NOMO-1 (cell line): ENCODE measurements around the gene FGG.

ENCODE experiments used
- DNase-seq, 2 experiments: peaks; one replicate each; lab custom pipeline; 2025; ENCODE audit not compliant: unreplicated experiment in 2 of 2; lab: John Stamatoyannopoulos, UW

FGG gene

DNA sequence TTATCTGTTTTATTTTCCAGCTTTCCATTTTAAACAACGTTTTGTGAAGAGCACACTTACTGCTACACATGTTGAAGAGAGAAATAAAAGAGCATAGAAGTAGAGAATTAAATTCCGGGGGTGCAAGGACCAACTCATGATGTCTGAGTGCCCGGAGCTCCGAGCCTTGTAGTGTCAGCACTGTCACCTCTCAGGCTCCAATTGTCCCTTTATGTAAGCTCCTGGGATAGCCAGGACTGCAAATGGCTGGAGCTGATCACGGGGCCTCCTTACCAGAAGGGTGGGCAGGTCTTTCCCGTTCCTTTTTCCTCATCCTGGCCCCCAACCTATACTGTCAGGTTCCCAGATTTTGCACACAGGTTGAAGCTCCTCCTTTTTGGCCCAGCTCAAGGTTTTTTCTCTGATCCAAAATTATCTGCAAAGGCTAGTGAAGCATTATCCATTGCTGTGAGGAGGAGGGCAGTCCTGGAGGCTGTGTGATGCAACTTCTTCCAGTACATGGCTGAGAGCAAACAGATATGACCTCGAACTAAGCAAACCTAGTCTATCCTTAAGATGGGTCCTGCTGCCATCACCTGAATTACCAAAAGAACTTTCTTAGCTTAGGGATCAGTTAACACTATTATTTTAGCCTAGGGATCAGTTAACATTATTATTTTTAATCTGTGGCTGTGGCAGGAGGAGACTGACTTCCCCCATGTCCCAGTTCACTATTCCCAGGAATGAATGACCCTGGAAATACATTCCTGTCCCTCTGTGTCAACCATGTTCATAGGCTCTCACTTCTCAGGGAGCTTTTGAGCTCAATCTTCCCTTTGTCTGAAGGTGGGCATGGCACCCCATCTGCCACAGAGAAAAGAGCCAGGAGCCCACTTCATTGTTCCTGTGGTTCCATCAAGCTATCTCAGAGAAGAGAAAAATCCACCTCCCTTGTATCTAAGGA, at the start of gene FGG:
Gene FGG (minus strand): TSS at position 185 of the 943 bp plus-strand sequence. CDS start 47 bp downstream, at position 138.
- DNase-seq = no peak

DNA sequence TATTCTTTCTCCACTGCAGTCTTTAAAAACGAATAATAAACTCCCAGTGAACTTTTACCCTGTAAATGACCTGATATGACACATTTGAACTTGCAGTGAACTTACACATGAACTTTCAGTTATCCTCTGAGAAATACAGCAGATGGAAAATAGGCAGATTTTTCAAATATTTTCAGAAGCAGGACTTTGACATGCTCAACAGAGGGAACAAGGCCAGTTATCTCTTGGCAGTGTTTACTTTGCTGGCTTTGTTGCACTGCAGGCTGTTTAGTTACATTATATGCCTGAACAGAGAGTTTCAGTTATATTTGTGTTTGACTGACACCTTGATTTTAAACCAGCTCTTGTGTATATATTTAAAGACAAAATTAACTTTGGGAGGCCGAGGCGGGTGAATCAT, 47.6 kb upstream of the FGG start:
- DNase-seq = no peak

DNA sequence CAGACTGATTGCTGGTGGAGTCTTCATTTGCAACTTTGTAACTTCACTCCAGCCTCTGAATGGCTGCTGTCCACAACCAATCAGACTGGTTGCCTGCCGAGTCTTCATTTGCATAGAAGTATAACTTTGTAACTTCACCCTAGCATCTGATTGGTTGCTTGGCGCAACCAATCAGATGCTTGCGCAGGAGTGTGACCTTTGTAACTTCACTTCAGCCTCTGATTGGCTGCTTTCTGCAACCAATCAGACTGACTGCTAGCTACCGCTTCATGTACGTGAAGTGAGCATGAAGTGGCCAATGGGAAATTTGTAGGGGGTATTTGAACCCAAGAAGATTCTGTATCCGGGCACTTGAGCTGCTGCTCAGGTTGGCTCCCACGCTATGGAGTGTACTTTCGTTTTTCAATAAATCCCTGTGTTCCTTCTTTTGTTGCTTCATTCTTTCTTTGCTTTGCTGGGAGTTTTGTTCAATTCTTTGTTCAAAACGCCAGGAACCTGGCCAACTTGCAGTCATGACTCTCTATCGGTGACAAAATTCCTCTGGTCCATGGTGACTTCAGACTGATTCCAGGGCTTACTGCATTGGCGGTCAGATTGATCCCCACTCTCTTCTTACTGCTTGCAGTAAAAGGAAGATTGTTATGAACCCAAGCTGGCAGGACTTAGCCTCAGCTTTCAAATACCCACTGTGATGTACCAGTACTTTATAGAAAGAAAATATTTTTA, 46.4 kb upstream of the FGG start:
- DNase-seq = no peak

DNA sequence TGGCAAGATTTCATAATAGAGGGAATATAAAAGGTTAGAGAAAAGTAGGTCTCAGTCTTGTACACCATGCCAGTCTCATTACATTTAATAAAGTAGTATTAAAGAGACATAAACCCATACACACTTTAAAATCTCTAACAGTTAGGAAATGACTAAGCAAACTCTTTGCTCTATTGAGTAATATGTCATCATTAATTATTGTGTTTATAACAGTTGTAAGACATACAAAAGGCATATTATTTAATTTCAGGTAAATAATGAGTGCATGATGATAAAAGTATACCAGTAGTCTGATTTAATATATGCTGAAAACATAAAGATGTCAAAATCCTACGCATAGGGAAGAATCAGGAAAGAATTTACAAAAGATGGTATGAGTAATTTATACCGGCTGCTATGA, 31.0 kb upstream of the FGG start:
- DNase-seq = no peak

DNA sequence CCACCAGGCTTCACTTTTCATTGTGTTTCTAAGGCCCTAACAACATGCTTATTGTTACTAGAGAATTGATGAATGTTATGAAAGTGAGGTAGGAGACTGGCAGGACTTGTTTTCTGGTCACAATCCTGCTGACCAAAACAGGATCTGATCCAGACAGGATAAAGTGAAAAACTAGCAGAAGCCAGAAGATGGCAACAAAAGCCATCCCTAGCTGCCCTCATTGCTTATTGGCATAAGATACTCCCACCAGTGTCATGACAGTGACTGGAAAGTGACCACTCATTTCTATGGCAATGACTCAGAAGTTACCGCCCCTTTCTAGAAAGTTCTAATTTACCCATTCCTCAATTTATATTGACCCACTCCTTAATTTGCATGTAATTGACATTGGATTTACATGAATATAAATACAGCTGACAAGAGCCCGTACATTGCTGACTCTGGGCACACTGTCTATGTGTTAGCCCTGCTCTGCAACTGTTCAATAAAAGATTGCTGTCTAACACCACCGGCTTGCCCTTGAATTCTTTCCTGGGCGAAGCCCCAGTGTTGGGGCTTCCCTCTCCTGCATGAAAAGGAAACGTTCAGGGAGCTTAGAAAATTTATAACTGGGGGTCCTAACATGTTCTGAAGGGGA, 30.0 kb upstream of the FGG start:
- no peak for DNase-seq

DNA sequence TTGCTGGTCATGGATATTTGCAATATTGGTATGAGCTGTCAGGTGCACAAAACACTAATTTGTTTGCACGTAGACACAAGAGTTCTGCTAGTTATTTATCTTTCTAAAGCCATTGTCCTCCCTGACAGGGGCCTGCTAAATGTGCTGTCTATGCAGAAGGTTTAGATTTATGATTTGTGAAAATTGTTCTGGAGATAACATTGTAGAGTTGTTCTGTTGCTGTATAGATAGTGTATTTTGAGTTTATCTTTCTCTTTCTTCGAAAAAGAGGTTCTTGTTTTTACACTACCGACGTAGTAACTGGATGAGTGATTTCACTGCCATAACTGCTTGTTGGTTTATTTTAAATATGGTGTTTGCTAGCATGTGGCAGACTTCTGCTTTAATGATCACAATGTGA, 28.5 kb upstream of the FGG start:
- no peak for DNase-seq

DNA sequence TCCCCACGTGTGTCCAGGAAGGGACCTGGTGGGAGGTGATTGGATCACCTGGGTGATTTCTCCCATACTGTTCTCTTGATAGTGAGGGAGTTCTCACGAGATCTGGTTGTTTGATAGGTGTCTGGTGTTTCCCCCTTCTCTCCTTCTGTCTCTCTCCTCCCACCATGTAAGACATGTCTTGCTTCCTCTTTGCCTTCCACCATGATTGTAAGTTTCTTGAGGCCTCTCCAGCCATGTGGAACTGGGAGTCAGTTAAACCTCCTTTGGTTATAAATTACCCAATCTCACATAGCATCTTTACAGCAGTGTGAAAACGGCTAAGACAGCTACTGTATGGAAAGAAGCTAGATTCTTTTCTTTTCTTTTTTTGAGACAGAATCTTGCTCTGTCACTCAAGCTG, 21.6 kb upstream of the FGG start:
- no peak for DNase-seq

DNA sequence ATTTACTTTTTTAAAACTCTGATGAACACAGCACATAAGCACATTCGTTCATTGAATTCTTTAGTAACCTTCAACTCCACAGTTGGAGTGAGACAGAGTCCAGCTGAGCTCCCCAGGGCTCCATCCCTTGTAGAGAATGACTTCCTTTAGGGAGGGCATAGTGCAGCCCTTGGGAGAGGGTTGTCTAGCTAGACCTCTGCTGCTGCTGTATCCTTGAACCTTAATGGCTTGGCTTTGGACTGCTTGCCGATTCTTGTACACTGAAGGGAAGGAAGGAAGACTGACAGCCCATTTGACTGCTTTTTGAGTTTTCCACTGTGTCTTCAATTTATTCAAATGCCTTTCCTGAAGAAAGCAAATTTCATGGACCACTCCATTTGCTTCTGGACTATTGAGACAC, 19.4 kb upstream of the FGG start:
- DNase-seq = no peak

DNA sequence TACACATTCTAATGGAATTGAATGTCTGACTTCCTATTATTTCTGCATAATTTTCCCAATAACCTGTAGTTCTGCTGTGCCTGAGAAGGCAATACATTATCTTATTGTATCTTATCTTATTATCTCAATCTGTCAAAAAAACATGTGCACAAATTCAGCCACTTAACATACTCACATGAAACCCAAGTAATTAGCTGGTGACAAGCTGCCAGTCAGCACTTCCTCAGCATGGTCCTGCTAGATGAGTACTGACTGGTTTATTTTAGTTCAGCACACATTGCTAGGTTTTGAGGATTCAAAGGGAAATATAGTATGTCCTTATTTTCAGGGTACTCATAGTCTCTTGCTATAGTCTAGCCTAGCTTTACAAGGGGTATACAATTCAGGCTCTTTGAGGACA, 17.9 kb upstream of the FGG start:
- no peak for DNase-seq

DNA sequence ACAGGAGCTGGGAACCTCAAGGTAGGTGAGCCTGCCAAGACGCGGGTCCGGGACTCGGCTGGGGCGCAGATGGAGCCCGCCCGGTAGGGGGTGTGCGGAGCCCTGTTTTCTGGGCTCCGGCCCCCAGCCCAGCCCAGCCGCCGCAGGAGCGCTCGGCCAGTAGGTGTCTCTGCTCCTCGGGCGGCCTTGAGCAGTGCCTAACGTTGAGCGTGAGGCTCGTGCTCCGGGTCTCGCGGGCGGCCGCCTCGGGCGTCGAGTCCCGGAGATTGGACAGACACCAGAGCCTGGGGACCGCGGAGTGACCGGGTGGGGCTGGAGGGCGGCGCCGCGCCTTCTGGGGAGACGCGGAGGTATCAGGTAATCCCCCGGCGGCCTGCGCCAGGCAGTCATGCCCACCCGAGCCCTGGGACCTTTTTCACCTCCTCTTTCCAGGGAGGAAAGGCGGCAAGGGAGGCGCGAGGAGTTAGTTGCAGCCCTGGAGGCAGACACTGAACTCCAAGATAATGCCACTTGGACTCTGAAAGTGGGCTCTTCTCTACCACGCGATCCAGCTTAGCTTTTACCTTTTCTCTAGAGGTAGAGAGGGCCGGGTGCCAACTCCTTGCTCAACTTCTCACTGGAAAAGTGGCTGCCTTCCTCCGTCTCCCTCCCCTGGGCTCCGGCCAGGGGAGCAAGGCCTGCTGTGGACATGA, 14.5 kb upstream of the FGG start:
- peak; percentile 16 to 24 for DNase-seq

DNA sequence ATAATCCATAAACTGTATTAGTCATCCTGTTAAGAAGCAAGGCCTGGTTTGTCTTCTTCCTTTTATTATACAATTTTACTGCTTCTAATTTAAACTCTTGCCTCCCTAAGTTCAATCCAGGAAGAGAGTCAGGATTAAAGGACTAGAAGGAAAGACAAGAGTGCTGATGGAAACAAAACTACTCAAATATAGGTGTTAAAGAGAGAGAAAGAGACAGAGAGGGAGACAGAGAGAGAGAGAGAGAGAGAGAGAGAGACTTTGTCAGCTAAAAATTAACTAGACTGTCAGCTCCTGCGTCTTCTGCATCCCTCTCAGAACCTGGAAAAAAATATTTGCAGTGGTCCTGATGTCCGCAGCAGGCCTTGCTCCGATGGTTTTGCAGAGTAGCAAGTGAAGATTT, 13.5 kb upstream of the FGG start:
- DNase-seq = no peak

DNA sequence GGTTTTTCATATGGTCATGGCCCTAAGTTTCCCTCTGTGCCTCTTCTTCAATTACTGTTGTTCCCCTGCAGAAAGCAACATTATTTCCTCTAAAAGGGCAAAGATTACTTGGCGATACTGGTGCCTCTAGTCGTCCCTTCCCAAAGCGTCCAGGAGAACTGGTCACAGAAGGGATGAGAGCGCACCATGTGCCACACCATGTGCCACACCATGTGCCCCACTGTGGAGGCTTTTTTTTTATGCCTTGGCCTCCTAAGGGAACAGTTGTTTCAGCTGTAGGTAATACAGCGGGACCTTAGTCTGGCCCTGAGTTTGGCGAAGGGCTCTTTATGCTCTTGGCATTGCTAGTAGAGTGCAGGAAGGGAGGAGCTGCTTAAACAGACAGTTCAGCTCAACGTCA, 11.5 kb upstream of the FGG start:
- no peak for DNase-seq

DNA sequence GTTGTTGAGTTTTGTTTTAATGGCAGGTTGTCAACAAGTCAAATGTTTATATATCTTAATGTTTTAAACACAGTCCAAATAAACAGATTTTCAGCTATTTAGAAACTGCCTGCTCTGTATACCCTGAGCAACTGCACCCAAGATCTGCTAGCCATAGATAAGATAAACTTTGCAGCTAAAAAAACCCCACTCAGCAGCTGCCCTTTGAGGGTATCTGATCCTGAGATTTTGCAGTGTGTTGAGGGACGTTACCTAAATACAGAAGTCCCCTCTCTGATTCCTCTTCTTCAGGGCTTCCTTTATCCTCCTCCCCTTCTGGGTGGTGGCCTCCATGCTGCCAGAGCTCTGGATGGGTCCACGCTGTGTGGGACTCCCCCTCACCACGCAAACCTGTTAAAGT, 11.0 kb upstream of the FGG start:
- DNase-seq = no peak

DNA sequence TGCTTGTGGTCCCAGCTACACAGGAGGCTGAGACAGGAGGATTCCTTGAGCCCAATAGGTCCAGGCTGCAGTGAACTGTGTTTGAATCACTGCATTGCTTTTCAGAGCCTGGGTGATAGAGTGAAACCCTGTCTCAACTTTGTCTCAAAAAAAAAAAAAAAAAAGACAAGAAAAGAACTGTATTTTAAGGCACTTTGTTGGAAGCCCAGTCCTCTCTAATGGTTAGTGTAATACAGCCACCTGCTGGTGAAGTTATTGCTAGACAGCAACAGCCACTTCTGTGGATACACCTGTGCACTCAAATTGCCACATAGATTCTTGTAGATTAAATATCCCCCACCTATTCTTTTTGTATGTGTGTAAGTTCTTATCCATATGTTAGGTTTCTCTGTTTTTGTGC, 10.1 kb upstream of the FGG start:
- DNase-seq = peak; percentile 1 to 35

DNA sequence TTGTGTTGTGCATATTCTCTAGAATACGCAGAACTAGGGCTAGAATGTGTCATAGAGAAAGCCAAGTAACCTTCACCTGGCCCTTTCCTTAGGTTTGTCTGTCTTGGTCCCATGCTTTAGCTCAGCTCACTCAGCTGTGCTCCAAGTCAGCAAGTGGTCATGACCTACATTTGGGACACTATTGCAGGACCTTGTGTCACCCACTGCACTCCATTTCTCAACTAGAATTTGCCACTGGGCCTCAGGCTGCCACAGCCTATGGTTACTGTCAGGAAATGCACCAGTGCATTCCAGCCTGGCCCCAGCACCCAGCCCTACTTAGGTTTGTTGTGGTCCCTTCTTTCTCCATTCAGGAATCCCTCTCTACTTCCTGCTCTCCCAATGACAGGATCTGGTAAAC, 7.7 kb upstream of the FGG start:
- no peak for DNase-seq

DNA sequence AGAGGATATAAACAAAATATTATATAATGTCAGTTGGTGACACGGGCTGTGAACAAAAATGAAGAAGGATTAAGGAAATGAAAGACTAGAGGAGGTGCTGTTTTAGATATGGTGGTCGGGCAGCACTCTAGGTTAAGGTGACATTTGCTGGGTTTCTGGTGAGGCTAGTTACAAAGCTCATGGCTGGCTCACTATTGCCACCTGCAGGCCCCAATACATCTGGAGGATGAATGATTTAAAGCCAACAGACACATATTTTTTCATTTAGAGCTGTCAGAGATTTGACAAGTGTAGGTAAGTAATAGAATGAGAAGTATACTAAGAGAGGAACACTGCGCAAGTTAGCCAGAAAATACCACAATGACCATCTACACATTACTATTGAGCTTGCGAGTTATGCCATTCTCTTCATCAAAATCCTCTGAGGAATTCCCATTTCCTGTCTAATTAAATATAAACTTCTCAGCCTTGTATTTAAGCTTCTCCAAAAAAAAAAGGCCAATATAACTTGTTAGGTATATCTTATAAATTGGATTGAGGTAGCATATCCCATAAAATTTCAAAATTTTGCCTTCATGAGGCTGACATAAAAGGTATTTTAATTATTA, 6.4 kb upstream of the FGG start:
- DNase-seq = peak; percentile 15 to 21

DNA sequence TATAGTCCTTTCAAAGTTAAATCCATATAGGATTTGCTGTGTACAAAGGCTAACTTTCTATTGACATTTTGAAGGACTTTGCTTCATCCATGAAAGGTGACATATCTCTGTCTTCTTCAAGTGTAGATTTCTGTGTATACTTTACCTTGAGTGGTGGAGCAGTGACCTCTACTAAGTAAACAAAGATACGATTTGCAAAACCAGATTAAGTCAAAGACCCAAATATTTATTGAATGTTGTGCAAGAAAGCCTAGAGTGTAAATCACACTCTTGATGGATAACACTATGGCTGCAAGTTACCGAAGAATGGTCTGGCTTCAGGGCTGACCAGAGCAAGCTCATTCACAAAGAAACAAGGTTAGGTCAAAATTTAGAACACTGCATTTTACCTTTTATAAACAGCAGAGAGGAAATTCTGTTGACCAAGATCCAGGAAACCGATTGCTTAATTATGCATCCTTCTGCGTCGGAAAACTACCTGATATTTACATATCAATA, 5.4 kb upstream of the FGG start:
- DNase-seq = no peak

DNA sequence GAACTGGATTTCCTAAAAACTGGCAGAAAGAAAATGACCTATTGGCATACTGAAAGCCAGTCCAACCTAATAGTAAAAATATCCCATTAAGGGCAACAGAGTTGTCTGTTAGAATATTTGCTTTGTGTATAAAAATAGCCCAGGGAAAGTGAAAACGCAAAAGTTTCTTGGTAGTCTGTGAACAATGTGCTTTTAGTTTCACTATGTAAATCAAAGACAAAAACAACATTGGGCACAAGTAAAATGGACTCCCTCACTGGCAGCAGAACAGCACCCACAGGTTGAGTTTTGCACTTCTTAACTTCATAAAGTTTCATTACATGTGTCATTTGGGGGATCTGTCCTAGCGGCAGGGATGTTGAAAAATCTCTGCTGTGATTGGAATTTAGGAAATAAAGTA, 4.3 kb upstream of the FGG start:
- DNase-seq = no peak

DNA sequence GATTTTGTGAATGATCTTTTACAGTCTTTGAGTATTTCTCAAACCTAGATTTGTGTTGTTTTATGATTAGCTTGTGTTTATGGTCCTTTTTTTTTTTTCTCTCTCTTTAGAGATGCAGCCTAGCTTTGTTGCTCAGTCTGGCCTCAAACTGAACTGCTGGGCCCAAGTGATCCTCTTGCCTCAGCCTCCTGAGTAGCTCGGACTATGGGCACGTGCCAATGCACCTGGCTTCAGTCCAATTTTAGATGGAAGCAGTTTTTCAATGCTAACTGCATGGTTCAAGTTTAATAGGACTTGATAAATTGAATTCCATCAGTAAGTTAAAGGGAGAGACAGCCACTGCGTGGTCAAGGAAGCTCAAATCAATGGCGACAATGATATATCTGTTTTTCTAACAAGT, 3.8 kb upstream of the FGG start:
- no peak for DNase-seq

DNA sequence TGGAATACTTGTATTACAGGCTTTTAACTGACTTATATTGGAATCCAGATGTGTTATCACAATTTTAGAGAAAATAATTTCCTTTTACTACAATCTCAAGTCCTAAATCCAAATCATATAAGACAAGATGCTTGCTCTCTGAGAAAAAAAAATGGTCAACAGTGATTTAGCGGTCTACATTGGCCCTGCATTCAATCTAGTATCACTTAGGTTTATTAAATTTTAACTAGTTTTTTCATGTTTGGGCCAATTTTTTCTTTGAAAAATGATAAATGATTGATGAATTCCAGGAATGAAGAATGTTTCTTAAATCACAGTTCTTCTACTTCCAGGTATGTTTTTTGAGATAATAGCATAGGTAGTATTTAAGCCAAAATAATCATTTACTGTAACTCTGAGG, 2.8 kb upstream of the FGG start:
- DNase-seq = no peak
